SH-SY5Y (cell line): Measurements from ENCODE around the gene TMED10.

ENCODE experiments used
- GATA2 ChIP-seq: IDR thresholded peaks from 2 replicates; pipeline ENCODE4 v1.6.1; 2011; ENCODE audit warnings: mild to moderate bottlenecking, low read depth, low read length
- GATA3 ChIP-seq: IDR thresholded peaks from 2 replicates; pipeline ENCODE4 v1.6.1; 2011; ENCODE audit warnings: low read depth, mild to moderate bottlenecking, low read length, moderate library complexity

DNA sequence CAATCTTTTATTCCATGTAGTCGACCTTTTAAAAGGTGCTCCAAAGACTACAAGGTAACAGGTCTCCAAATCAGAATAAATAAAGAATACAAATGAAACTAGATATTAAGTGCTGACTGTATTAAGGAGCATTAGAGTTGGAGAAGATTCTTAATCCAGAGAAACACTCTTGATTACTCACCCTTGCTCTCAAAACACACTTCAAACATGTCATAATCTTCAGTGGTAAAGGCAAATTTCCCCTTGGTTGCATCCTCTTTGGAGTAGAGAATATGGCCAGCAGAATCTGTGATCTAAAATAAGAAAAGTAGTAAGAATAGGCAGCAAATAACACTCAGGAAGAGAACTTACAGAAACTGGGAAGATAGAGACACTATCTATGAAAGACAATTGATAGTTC, 24.6 kb downstream of the TMED10 start:
- TF ChIP-seq GATA2: no peak
- TF ChIP-seq GATA3: no peak
